ENCODE data around the gene WASHC2C. TPM values are rescaled to one million over a fixed set of nuclear protein-coding genes. Genes with fewer than 3 reads are reported as not detected.
"Not testable (repeated sequence)": the region's sequence is repeated elsewhere in the genome, so short reads cannot be mapped to it uniquely, and the experiment has no call there.

The WASHC2C gene
- total RNA-seq, 1 experiment from 2014 or later: 21.9 TPM

GRCh38 chr10:45814146-45814545 is 87.1 kb downstream of the WASHC2C start:
- RAD21 ChIA-PET (ENCODE audit: low non-redundant PET in 1 of 2, low total read pairs in 2 of 2, uncharacterized antibody in 2 of 2, unreplicated experiment in 2 of 2); H3K79me2 ChIP-seq (ENCODE audit: insufficient read depth, low read length); H3K36me3 ChIP-seq (ENCODE audit: control insufficient read depth in 1 of 2, insufficient read depth in 2 of 2, low read length in 2 of 2); H2AFZ ChIP-seq (ENCODE audit: low read depth, low read length, poor library complexity, severe bottlenecking); H3K27me3 ChIP-seq (ENCODE audit: insufficient read depth, low read length); H3K9me3 ChIP-seq (ENCODE audit: control insufficient read depth in 1 of 2, insufficient read depth in 1 of 2, low read depth in 1 of 2, low read length in 2 of 2); H3K4me2 ChIP-seq (ENCODE audit: low read length); CTCF ChIA-PET; H3K4me1 ChIP-seq (ENCODE audit: control insufficient read depth in 1 of 2, insufficient read depth in 2 of 2, low read length in 2 of 2); H3K4me3 ChIP-seq (replicated peaks in 1 of 2; ENCODE audit: low read depth in 1 of 2, low read length in 2 of 2); H3K27ac ChIP-seq (ENCODE audit: low read depth, low read length); POLR2A ChIA-PET; H3K9me2 ChIP-seq (ENCODE audit: insufficient read depth); BruUV-seq (replicated peaks); H3K9ac ChIP-seq (ENCODE audit: low read length); DNase-seq (ENCODE audit: low read depth, low spot score); intact Hi-C loops (cut with micrococcal nuclease); H4K20me1 ChIP-seq (ENCODE audit: insufficient read depth); ATAC-seq: not testable (repeated sequence)

- H3K4me1 ChIP-seq (ENCODE audit: control insufficient read depth in 1 of 2, insufficient read depth in 2 of 2, low read length in 2 of 2): no peaks in the 10 kb centered on the region
Observed at GRCh38 chr10:45817130-45817859, 90.2 kb downstream of the WASHC2C start.

More at GRCh38 chr10:45817130-45817859, 90.2 kb downstream of the WASHC2C start:
- H3K4me3 ChIP-seq (replicated peaks in 1 of 2; ENCODE audit: low read depth in 1 of 2, low read length in 2 of 2): no peak overlapping the region
- H3K4me2 ChIP-seq (ENCODE audit: low read length): no peak overlapping the region
- no peaks in the 10 kb centered on the region for H3K36me3 ChIP-seq (ENCODE audit: control insufficient read depth in 1 of 2, insufficient read depth in 2 of 2, low read length in 2 of 2)
- H3K9me3 ChIP-seq (ENCODE audit: control insufficient read depth in 1 of 2, insufficient read depth in 1 of 2, low read depth in 1 of 2, low read length in 2 of 2): no peaks in the 10 kb centered on the region
- TF ChIP-seq FOSL1 (IDR thresholded peaks at IDR 0.05; ENCODE audit: low read depth) (no peak), YY1 (IDR thresholded peaks at IDR 0.05; ENCODE audit: extremely low read depth, insufficient replicate concordance, low read depth, low read length) (no peak), ELF1 (IDR thresholded peaks at IDR 0.05; ENCODE audit: borderline replicate concordance, low read depth) (no peak), ATF3 (IDR thresholded peaks at IDR 0.05) (no peak), POLR2AphosphoS5 (IDR thresholded peaks at IDR 0.05; ENCODE audit: low read depth, low read length) (no peak), SIN3A (IDR thresholded peaks at IDR 0.05; ENCODE audit: low read depth) (no peak), CTCF (IDR thresholded peaks at IDR 0.05 in 2 of 3, conservative IDR thresholded peaks at IDR 0.05 in 1 of 3; ENCODE audit: borderline replicate concordance in 1 of 3, insufficient read depth in 1 of 3, low read depth in 2 of 3, low read length in 2 of 3) (no peak), ZNF274 (IDR thresholded peaks at IDR 0.05; ENCODE audit: low read depth, low read length) (no peak)
- RAD21 ChIA-PET (ENCODE audit: low non-redundant PET in 1 of 2, low total read pairs in 2 of 2, uncharacterized antibody in 2 of 2, unreplicated experiment in 2 of 2): no interaction called here
- no peak overlapping the region for H3K9ac ChIP-seq (ENCODE audit: low read length)
- no peaks in the 10 kb centered on the region for H3K79me2 ChIP-seq (ENCODE audit: insufficient read depth, low read length)
- no peaks in the 10 kb centered on the region for H3K9me2 ChIP-seq (ENCODE audit: insufficient read depth)
- no peak overlapping the region for H2AFZ ChIP-seq (ENCODE audit: low read depth, low read length, poor library complexity, severe bottlenecking)
- no peak for ATAC-seq
- CTCF ChIA-PET: no interaction called here
- no peaks in the 10 kb centered on the region for H3K27me3 ChIP-seq (ENCODE audit: insufficient read depth, low read length)
- intact Hi-C loops (cut with micrococcal nuclease): no loop called here
- no peak overlapping the region for H3K27ac ChIP-seq (ENCODE audit: low read depth, low read length)
- no peaks in the 10 kb centered on the region for H4K20me1 ChIP-seq (ENCODE audit: insufficient read depth)
- BruUV-seq (replicated peaks): no TSS peak
- no peak for DNase-seq (ENCODE audit: low read depth, low spot score)
- POLR2A ChIA-PET: no interaction called here

Measured in HCT116 (cell line).